BLaER1 treated with 17β-estradiol and CSF1 and Interleukin-3, amounts not matched to agents 10 nM and 100 nM (cell line): Measurements from ENCODE around the gene SH3D21.

Source experiments
- H3K27ac ChIP-seq, 11 experiments: shearing (Covaris generic); formaldehyde crosslinking; 2 replicates each; pipeline ENCODE4 v1.8.1; 2022
- H3K27me3 ChIP-seq, 11 experiments: shearing (Covaris generic); formaldehyde crosslinking; 2 replicates each; pipeline ENCODE4 v1.8.1; 2022
- H3K36me3 ChIP-seq, 11 experiments: shearing (Covaris generic); formaldehyde crosslinking; 2 replicates each; pipeline ENCODE4 v1.8.1; 2022
- H3K4me1 ChIP-seq, 10 experiments: shearing (Covaris generic); formaldehyde crosslinking; 2 replicates each; pipeline ENCODE4 v1.8.1; 2022
- H3K4me2 ChIP-seq, 11 experiments: shearing (Covaris generic); formaldehyde crosslinking; 2 replicates each; pipeline ENCODE4 v1.8.1; 2022
- H3K4me3 ChIP-seq, 10 experiments: shearing (Covaris generic); formaldehyde crosslinking; 2 replicates each; pipeline ENCODE4 v1.8.1; 2022
- H3K9ac ChIP-seq, 11 experiments: shearing (Covaris generic); formaldehyde crosslinking; 2 replicates each; pipeline ENCODE4 v1.8.1; 2022
- H3K9me3 ChIP-seq, 11 experiments: shearing (Covaris generic); formaldehyde crosslinking; replicated peaks in 1 of 11; 2 replicates each; pipeline ENCODE4 v1.8.1; 2022
- H4K20me1 ChIP-seq, 11 experiments: shearing (Covaris generic); formaldehyde crosslinking; 2 replicates each; pipeline ENCODE4 v1.8.1; 2022
- Cebpa-rat ChIP-seq, 11 experiments: shearing (Covaris generic); IDR thresholded peaks; 2 replicates each; pipeline ENCODE4 v1.8.1; 2022

SH3D21 gene

DNA sequence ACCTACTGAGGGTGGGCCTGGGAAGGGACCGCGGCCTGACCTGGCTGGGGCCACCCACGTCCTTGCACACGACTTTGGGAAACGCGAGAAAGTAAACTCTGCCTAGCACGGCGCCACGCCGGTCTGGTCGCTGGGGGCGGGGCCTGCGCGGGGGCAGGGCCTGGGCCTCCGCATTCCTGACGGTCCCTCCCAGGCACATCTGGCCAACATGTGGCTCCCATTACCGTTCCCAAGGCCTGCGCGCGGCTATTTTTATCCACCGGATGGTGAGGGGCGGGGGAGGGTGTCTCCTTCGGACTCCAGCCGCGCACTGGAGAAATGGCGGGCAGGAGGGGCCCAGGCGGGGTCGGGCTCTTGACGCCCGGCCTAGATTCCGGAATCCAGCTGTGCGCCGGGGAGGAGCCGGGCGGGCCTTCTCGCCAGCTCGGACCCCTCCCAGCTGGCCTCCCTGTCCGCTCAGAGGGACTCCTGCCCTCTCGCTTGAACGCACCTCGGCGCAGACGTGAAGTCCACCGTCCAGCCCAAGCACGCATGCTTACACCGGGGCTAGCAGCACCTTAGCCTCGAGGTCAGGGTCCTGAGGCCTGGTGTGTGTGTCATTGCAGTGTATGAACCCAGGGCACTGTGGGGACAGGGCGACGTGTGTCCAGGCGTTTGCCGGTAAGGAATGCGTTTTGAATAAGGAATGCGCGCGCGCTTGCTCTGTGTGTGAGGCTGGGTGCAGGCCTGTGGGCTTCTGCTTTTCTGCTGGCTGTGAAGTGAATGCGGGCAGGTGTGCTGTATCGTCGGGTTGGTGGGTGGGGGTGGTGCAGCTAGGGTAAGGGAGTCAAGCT, 15.2 kb downstream of the SH3D21 start:
- Histone ChIP-seq H3K27me3 (peaks cover 0 to 15% (median 8%) of the 10 kb centered on the region in 11 experiments; a peak in 11 of 22 replicates), H3K4me1 (peaks cover 39 to 55% (median 47%) of the 10 kb centered on the region in 10 experiments), H3K9ac (peak overlapping the region; percentile 17 to 86 (median 31); a peak in 19 of 22 replicates), H3K4me3 (peak overlapping the region; percentile 32 to 96 (median 52)), H3K9me3 (no peaks in the 10 kb centered on the region), H3K27ac (peak overlapping the region in 4 of 11 experiments; percentile 8 to 24 (median 17); a peak in 6 of 22 replicates), H3K36me3 (peaks cover 0 to 31% (median 6%) of the 10 kb centered on the region in 11 experiments; a peak in 10 of 22 replicates), H3K4me2 (peak overlapping the region; percentile 88 to 100 (median 97)), H4K20me1 (peaks cover 0 to 38% (median 15%) of the 10 kb centered on the region in 11 experiments; a peak in 18 of 22 replicates)
- TF ChIP-seq Cebpa-rat (IDR thresholded peaks at IDR 0.05) = no peak

DNA sequence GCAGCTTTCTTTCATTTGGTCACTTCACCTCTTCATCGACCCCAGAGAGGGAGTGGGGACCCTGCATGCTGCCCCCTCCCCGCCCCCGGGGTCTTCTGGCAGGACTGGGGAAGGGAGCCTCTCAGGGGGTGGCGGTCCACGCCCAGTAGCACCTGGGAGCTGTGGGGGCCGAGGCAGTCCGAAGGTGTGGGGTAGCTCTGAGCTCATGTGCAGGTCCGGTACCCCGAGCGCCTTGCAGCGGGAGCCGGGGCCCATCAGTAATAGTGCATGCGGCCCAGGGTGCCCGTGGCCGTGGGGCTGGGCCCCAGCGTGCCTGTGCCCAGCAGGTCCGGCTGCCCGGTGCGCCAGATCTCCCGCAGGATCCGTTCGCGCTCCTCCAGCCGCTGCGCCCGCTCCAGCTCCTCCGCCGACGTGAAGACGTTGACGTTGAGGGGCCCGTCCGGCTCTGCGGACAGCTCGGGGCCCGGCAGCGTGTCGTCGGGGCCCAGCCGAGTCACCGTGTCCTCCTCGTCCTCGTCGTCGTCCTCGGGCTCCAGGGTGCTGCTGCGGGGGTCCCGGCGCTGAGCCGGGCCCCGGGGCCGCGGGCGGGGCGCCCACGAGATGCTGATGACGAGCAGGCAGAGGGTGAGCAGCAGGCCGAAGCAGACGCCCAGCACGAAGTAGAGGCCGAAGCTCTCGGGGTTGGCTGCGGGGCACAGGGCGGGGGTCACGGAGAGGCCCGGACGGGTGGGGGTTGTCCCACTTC, 16.0 kb downstream of the SH3D21 start:
- H3K9ac ChIP-seq = peak overlapping the region in 10 of 11 experiments; percentile 81 to 88 (median 85); a peak in 17 of 22 replicates
- H3K27ac ChIP-seq = peak overlapping the region in 4 of 11 experiments; percentile 67 to 83 (median 76); a peak in 5 of 22 replicates
- peaks cover 0 to 15% (median 8%) of the 10 kb centered on the region in 11 experiments; a peak in 11 of 22 replicates for H3K27me3 ChIP-seq
- H3K36me3 ChIP-seq = peaks cover 0 to 22% (median 6%) of the 10 kb centered on the region in 11 experiments; a peak in 8 of 22 replicates
- peak overlapping the region; percentile 78 to 96 (median 90); a peak in 18 of 20 replicates for H3K4me3 ChIP-seq
- peak overlapping the region; percentile 88 to 100 (median 97) for H3K4me2 ChIP-seq
- peaks cover 39 to 61% (median 52%) of the 10 kb centered on the region in 10 experiments for H3K4me1 ChIP-seq
- H3K9me3 ChIP-seq = no peaks in the 10 kb centered on the region
- H4K20me1 ChIP-seq = peaks cover 0 to 38% (median 15%) of the 10 kb centered on the region in 11 experiments; a peak in 18 of 22 replicates
- TF ChIP-seq Cebpa-rat (IDR thresholded peaks at IDR 0.05) = no peak

DNA sequence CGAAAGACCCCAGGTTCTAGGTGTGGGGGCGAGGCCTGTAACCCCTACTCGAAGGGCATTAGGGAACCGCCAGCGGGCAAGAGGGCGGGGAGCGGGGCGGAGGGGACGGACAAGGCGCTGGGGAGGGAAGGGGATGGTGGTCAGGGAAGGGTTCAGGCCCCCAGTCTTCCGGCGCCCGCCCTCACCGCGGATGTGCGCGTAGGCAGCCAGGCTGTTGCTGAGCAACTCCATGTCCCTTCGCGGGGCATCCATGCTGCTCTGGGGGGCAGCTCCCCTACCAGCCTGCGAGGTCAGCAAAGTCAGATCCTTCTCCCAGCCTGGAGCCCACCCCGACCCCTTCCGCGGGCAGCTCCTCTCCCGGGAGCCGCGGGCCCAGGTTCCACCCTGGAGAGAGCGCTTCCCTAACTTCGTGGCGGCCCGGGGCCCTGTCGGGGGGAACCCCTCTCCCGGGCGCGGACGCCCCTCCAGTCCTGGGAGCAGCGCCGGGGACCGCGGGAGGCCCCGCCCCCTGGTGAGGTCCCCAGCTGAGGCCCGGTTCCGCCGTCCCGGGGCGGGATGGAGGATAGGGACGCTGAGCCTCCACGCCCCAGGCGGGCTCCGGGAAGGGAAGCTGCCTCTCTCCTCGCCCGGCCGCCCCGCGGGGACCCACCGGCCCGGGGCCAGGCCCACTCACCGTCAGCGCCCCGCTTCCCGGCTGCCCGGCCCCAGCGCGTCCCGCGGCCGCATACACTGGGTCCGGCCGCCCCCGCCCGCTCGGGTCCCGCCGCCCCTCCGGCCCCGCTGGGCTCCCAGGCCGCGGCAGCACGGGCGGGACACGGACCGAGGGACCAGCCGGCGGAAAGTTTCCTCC, 16.8 kb downstream of the SH3D21 start:
- Histone ChIP-seq H4K20me1 (peaks cover 0 to 38% (median 15%) of the 10 kb centered on the region in 11 experiments; a peak in 18 of 22 replicates), H3K4me3 (peak overlapping the region; percentile 78 to 96 (median 90)), H3K36me3 (peaks cover 0 to 19% (median 6%) of the 10 kb centered on the region in 11 experiments; a peak in 7 of 22 replicates), H3K27me3 (peaks cover 0 to 15% (median 8%) of the 10 kb centered on the region in 11 experiments; a peak in 11 of 22 replicates), H3K27ac (peak overlapping the region; percentile 34 to 83 (median 75); a peak in 21 of 22 replicates), H3K4me1 (peaks cover 43 to 63% (median 54%) of the 10 kb centered on the region in 10 experiments), H3K9me3 (no peaks in the 10 kb centered on the region), H3K9ac (peak overlapping the region; percentile 78 to 88 (median 85)), H3K4me2 (peak overlapping the region; percentile 88 to 100 (median 97))
- no peak for TF ChIP-seq Cebpa-rat (IDR thresholded peaks at IDR 0.05)

DNA sequence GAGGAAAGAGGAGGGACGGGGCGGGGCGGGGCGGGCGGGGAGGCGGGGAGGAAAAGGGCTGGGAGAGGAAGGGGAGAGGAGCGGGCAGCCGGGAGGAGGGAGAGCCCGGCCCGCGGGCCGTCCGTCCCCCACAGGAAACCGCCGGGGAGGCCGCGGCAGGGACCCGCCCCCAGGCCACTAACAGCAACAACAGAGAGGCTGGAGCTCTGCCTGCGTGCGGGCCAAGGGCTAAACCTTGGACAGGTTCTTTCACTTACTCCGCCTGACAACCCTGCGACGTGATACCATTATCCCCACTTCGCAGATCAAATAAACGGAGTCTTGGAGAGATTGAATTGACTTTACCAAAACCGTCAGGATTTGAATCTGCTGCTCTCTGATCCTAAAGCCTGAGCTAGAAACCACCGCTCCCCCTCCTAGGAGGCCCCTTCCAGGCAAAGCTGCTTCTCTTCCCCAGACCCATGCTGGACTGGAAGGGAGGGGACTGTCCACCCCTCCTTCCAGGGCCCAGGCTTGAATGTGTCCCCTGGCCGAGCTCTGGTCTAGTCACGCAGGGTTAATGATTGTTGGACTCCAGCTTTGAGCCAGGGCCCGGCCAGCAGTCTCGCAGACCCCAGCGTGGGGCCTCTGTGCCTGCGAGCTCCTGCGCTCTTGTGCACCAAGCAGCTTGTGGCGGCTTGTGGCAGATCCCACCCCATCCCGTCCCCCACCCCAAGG, 17.6 kb downstream of the SH3D21 start, which contains the start of gene EVA1B:
Gene EVA1B, minus strand, starts transcription at position 10 of the 717 bp plus-strand sequence. CDS start 608 bp downstream, outside the sequence.
- peak within 1 kb of the TSS; percentile 78 to 88 (median 85) for H3K9ac ChIP-seq

DNA sequence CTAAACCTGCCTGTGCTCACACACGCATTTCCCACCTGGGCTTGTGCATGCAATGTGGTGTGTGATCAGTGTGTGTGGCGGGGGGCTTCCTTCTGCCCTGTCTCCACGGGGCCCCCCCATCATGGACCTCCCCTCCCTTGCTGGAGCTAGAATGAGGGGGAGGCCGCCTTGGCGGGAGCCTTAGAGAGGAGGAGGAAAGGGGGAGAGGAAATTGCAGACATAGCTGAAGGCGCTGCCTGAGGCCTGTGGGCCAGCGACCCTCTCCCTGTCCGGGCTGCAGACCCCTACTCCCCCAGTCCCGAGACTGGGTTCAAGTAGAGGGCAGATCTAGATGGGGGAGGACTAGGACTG, 18.2 kb downstream of the SH3D21 start:
- Histone ChIP-seq H3K27ac (peak overlapping the region in 5 of 11 experiments; percentile 55 to 83 (median 76); a peak in 5 of 22 replicates), H3K4me2 (peak overlapping the region; percentile 88 to 100 (median 97)), H3K4me3 (peak overlapping the region in 4 of 10 experiments; percentile 78 to 95 (median 84); a peak in 5 of 20 replicates)

More for the DNA sequence above, 17.6 kb downstream of the SH3D21 start, which contains the start of gene EVA1B:
- Histone ChIP-seq H3K4me2 (peak within 1 kb of the TSS; percentile 88 to 100 (median 97)), H3K9me3 (no peaks in the 10 kb centered on the region), H3K36me3 (peaks cover 0 to 19% (median 6%) of the 10 kb centered on the region in 11 experiments; a peak in 7 of 22 replicates), H3K27me3 (peaks cover 0 to 15% (median 8%) of the 10 kb centered on the region in 11 experiments; a peak in 11 of 22 replicates), H3K27ac (peak within 1 kb of the TSS; percentile 34 to 83 (median 75); a peak in 21 of 22 replicates), H4K20me1 (peaks cover 0 to 38% (median 15%) of the 10 kb centered on the region in 11 experiments; a peak in 18 of 22 replicates), H3K4me3 (peak within 1 kb of the TSS; percentile 78 to 96 (median 90)), H3K4me1 (peaks cover 46 to 71% (median 59%) of the 10 kb centered on the region in 10 experiments)
- no peak for TF ChIP-seq Cebpa-rat (IDR thresholded peaks at IDR 0.05)

DNA sequence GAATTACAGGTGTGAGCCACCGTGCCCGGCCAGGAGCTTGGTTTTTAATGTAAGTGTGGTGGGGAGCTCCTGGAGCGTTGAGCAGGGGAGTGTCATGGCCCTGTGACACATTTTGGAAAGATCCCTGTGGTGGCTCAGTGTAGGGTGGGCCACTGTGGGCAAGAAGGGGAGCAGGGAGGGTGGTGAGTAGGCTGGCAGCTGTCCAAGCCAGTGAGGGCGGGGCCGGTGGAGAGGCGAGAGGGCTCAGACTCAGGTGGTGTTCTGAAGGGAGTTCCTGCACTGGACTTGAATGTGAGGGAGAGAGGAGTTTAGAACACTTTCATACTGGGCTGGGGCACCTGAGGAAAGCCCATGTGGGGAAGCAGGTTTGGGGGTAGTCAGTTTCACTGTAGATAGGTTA, 20.3 kb downstream of the SH3D21 start:
- Histone ChIP-seq H3K27ac (no peak overlapping the region), H3K4me3 (no peak overlapping the region), H3K9ac (no peak overlapping the region), H4K20me1 (peaks cover 0 to 12% (median 11%) of the 10 kb centered on the region in 11 experiments; a peak in 17 of 22 replicates), H3K27me3 (peaks cover 0 to 2% (median 0%) of the 10 kb centered on the region in 11 experiments; a peak in 2 of 22 replicates), H3K4me2 (peak overlapping the region in 7 of 11 experiments; percentile 8 to 37 (median 23); a peak in 9 of 22 replicates), H3K36me3 (peaks cover 0 to 10% (median 4%) of the 10 kb centered on the region in 11 experiments; a peak in 7 of 22 replicates), H3K4me1 (peaks cover 32 to 65% (median 52%) of the 10 kb centered on the region in 10 experiments), H3K9me3 (no peaks in the 10 kb centered on the region)
- TF ChIP-seq Cebpa-rat (IDR thresholded peaks at IDR 0.05) = no peak

More for the DNA sequence above, 18.2 kb downstream of the SH3D21 start:
- TF ChIP-seq Cebpa-rat (IDR thresholded peaks at IDR 0.05) = no peak
- H3K36me3 ChIP-seq = peaks cover 0 to 17% (median 6%) of the 10 kb centered on the region in 11 experiments; a peak in 7 of 22 replicates
- H3K4me1 ChIP-seq = peaks cover 46 to 76% (median 62%) of the 10 kb centered on the region in 10 experiments
- H3K9ac ChIP-seq = peak overlapping the region in 6 of 11 experiments; percentile 81 to 86 (median 85); a peak in 7 of 22 replicates
- H3K9me3 ChIP-seq = no peaks in the 10 kb centered on the region
- peaks cover 0 to 15% (median 8%) of the 10 kb centered on the region in 11 experiments; a peak in 11 of 22 replicates for H3K27me3 ChIP-seq
- peaks cover 0 to 34% (median 15%) of the 10 kb centered on the region in 11 experiments; a peak in 18 of 22 replicates for H4K20me1 ChIP-seq
